Activated T-cell treated with anti-CD3 and anti-CD28 coated beads, Interleukin-2, amount 50 U/mL, for 72 hours (primary cell): ENCODE measurements around the gene KIAA0513. TPM values are rescaled to one million over a fixed set of nuclear protein-coding genes. Genes with fewer than 3 reads are reported as not detected.

ENCODE experiments used
- ATAC-seq, 2 donors: fragments of 150-1000 bp; cut with Tn5 transposase; replicated peaks in 1 of 2; 2 replicates each; pipeline ENCODE4 v1.10.0; 2021; ENCODE audit warnings: moderate library complexity in 2 of 2, mild to moderate bottlenecking in 1 of 2
- DNase-seq, 2 donors: peaks; one replicate each; pipeline ENCODE4 v3.0.0; 2021 to 2022; ENCODE audit warnings: mixed read lengths in 1 of 2
- H3K27ac Mint-ChIP-seq: one replicate; pipeline ENCODE4 v1.8.0; 2022; ENCODE audit warnings: mild to moderate bottlenecking, moderate library complexity, mixed read lengths
- H3K27me3 Mint-ChIP-seq: one replicate; pipeline ENCODE4 v1.8.0; 2022; ENCODE audit warnings: low read depth, mixed read lengths
- H3K36me3 Mint-ChIP-seq, 2 donors: one replicate each; pipeline ENCODE4 v1.8.0; 2022; ENCODE audit warnings: mixed read lengths in 2 of 2, mild to moderate bottlenecking in 1 of 2; ENCODE audit not compliant: insufficient read depth in 2 of 2
- H3K4me1 Mint-ChIP-seq: one replicate; pipeline ENCODE4 v1.8.0; 2022; ENCODE audit warnings: low read depth, mixed read lengths
- H3K4me3 Mint-ChIP-seq, 2 donors: one replicate each; pipeline ENCODE4 v1.8.0; 2022; ENCODE audit warnings: mild to moderate bottlenecking in 2 of 2, mixed read lengths in 2 of 2, moderate library complexity in 2 of 2
- H3K9me3 Mint-ChIP-seq, 2 donors: one replicate each; pipeline ENCODE4 v1.8.0; 2022; ENCODE audit warnings: mixed read lengths in 2 of 2
- total RNA-seq, 2 donors: library from RNA; stranded (reverse); gene quantifications; one replicate each; pipeline ENCODE4 v1.2.3, GENCODE V29; 2022

The KIAA0513 gene
- total RNA-seq, 2 donors from 2014 or later: 10.6 to 14.5 TPM

- Mint-ChIP-seq H3K27ac (no peak overlapping the region), H3K27me3 (no peaks in the 10 kb centered on the region), H3K36me3 (peaks cover 0 to 1% of the 10 kb centered on the region in 2 donors), H3K9me3 (no peaks in the 10 kb centered on the region), H3K4me1 (peaks cover 9% of the 10 kb centered on the region), H3K4me3 (no peak overlapping the region)
- no peak for ATAC-seq
- DNase-seq: no peak
Observed at GRCh38 chr16:85065099-85065498, 37.5 kb downstream of the KIAA0513 start.

- no peak overlapping the region for H3K4me3 Mint-ChIP-seq
- no peaks in the 10 kb centered on the region for H3K27me3 Mint-ChIP-seq
- no peaks in the 10 kb centered on the region for H3K9me3 Mint-ChIP-seq
- peaks cover 0 to 1% of the 10 kb centered on the region in 2 donors for H3K36me3 Mint-ChIP-seq
- no peak overlapping the region for H3K27ac Mint-ChIP-seq
- DNase-seq (no peak), ATAC-seq (no peak)
- peaks cover 5% of the 10 kb centered on the region for H3K4me1 Mint-ChIP-seq
Observed at GRCh38 chr16:85066346-85066885, 38.8 kb downstream of the KIAA0513 start.

- Mint-ChIP-seq H3K4me1 (no peaks in the 10 kb centered on the region), H3K27me3 (no peaks in the 10 kb centered on the region), H3K27ac (no peak overlapping the region), H3K36me3 (peaks cover 0 to 1% of the 10 kb centered on the region in 2 donors), H3K9me3 (no peaks in the 10 kb centered on the region), H3K4me3 (no peak overlapping the region)
- ATAC-seq (no peak), DNase-seq (no peak)
Observed at GRCh38 chr16:85067024-85067423, 39.4 kb downstream of the KIAA0513 start.

GRCh38 chr16:85067426-85067825 is 39.8 kb downstream of the KIAA0513 start:
- H3K27me3 Mint-ChIP-seq: no peaks in the 10 kb centered on the region
- no peak overlapping the region for H3K27ac Mint-ChIP-seq
- ATAC-seq: no peak
- H3K4me3 Mint-ChIP-seq: no peak overlapping the region
- no peaks in the 10 kb centered on the region for H3K9me3 Mint-ChIP-seq
- DNase-seq: no peak
- H3K4me1 Mint-ChIP-seq: no peaks in the 10 kb centered on the region
- H3K36me3 Mint-ChIP-seq: peaks cover 0 to 1% of the 10 kb centered on the region in 2 donors

- DNase-seq (no peak), ATAC-seq (no peak)
- Mint-ChIP-seq H3K36me3 (peaks cover 0 to 2% of the 10 kb centered on the region in 2 donors), H3K4me1 (no peaks in the 10 kb centered on the region), H3K9me3 (no peaks in the 10 kb centered on the region), H3K27me3 (no peaks in the 10 kb centered on the region), H3K4me3 (no peak overlapping the region), H3K27ac (no peak overlapping the region)
Observed at GRCh38 chr16:85068746-85069145, 41.2 kb downstream of the KIAA0513 start.

- H3K27me3 Mint-ChIP-seq: no peaks in the 10 kb centered on the region
- no peaks in the 10 kb centered on the region for H3K9me3 Mint-ChIP-seq
- H3K4me1 Mint-ChIP-seq: no peaks in the 10 kb centered on the region
- no peak for DNase-seq
- H3K36me3 Mint-ChIP-seq: peaks cover 0 to 2% of the 10 kb centered on the region in 2 donors
- no peak overlapping the region for H3K27ac Mint-ChIP-seq
- ATAC-seq: no peak
- H3K4me3 Mint-ChIP-seq: no peak overlapping the region
Observed at GRCh38 chr16:85069171-85069570, 41.6 kb downstream of the KIAA0513 start.

- Mint-ChIP-seq H3K4me1 (no peaks in the 10 kb centered on the region), H3K27ac (no peak overlapping the region), H3K9me3 (no peaks in the 10 kb centered on the region), H3K4me3 (no peak overlapping the region), H3K36me3 (peaks cover 0 to 4% of the 10 kb centered on the region in 2 donors), H3K27me3 (no peaks in the 10 kb centered on the region)
- DNase-seq (no peak), ATAC-seq (no peak)
Observed at GRCh38 chr16:85072076-85072860, 44.7 kb downstream of the KIAA0513 start.

- DNase-seq: no peak
- Mint-ChIP-seq H3K4me3 (no peak overlapping the region), H3K9me3 (no peaks in the 10 kb centered on the region), H3K4me1 (no peaks in the 10 kb centered on the region), H3K36me3 (peaks cover 0 to 6% of the 10 kb centered on the region in 2 donors), H3K27ac (no peak overlapping the region), H3K27me3 (no peaks in the 10 kb centered on the region)
- no peak for ATAC-seq
Observed at GRCh38 chr16:85072947-85073346, 45.4 kb downstream of the KIAA0513 start.

- Mint-ChIP-seq H3K4me3 (no peak overlapping the region), H3K4me1 (no peaks in the 10 kb centered on the region), H3K27me3 (no peaks in the 10 kb centered on the region), H3K9me3 (no peaks in the 10 kb centered on the region), H3K27ac (no peak overlapping the region), H3K36me3 (peaks cover 0 to 6% of the 10 kb centered on the region in 2 donors)
- no peak for DNase-seq
- ATAC-seq: no peak
Observed at GRCh38 chr16:85074225-85074914, 46.8 kb downstream of the KIAA0513 start.

GRCh38 chr16:85075236-85075924 is 47.8 kb downstream of the KIAA0513 start:
- H3K9me3 Mint-ChIP-seq: no peaks in the 10 kb centered on the region
- no peaks in the 10 kb centered on the region for H3K4me1 Mint-ChIP-seq
- DNase-seq (no peak), ATAC-seq (no peak)
- no peak overlapping the region for H3K27ac Mint-ChIP-seq
- H3K36me3 Mint-ChIP-seq: peaks cover 0 to 6% of the 10 kb centered on the region in 2 donors
- H3K27me3 Mint-ChIP-seq: no peaks in the 10 kb centered on the region
- H3K4me3 Mint-ChIP-seq: no peak overlapping the region

- no peak overlapping the region for H3K4me3 Mint-ChIP-seq
- H3K27me3 Mint-ChIP-seq: no peaks in the 10 kb centered on the region
- no peak for DNase-seq
- H3K27ac Mint-ChIP-seq: no peak overlapping the region
- no peaks in the 10 kb centered on the region for H3K9me3 Mint-ChIP-seq
- H3K4me1 Mint-ChIP-seq: no peaks in the 10 kb centered on the region
- ATAC-seq: no peak
- peaks cover 0 to 7% of the 10 kb centered on the region in 2 donors for H3K36me3 Mint-ChIP-seq
Observed at GRCh38 chr16:85077039-85077438, 49.4 kb downstream of the KIAA0513 start.

GRCh38 chr16:85077576-85078125 is 50.1 kb downstream of the KIAA0513 start:
- Mint-ChIP-seq H3K4me3 (no peak overlapping the region), H3K9me3 (no peaks in the 10 kb centered on the region), H3K4me1 (peaks cover 4% of the 10 kb centered on the region), H3K27me3 (no peaks in the 10 kb centered on the region), H3K27ac (no peak overlapping the region), H3K36me3 (peaks cover 0 to 7% of the 10 kb centered on the region in 2 donors)
- DNase-seq: no peak
- ATAC-seq: no peak

- Mint-ChIP-seq H3K36me3 (peaks cover 0 to 7% of the 10 kb centered on the region in 2 donors), H3K4me3 (no peak overlapping the region), H3K9me3 (no peaks in the 10 kb centered on the region), H3K27ac (no peak overlapping the region), H3K4me1 (peaks cover 9% of the 10 kb centered on the region), H3K27me3 (no peaks in the 10 kb centered on the region)
- ATAC-seq (no peak), DNase-seq (no peak)
Observed at GRCh38 chr16:85078226-85078625, 50.6 kb downstream of the KIAA0513 start.
